BE2C (cell line): Measurements from ENCODE around the gene ZNF772.
A peak's percentile ranks its signal among the peaks of the same experiment; 100 is the strongest.

Experiments used
- DNase-seq: peaks from one replicate; pipeline ENCODE4 v3.0.0-alpha.2; 2020
- H3K27me3 ChIP-seq: fragments of 250-450 bp; sonication (Bioruptor Pico); 2 replicates; pipeline ENCODE4 v1.5.1; 2020; ENCODE audit warnings: mild to moderate bottlenecking
- H3K36me3 ChIP-seq: fragments of 250-450 bp; sonication (Bioruptor Pico); 2 replicates; pipeline ENCODE4 v1.5.1; 2020; ENCODE audit warnings: mild to moderate bottlenecking
- H3K4me1 ChIP-seq: fragments of 250-450 bp; sonication (Bioruptor Pico); 2 replicates; pipeline ENCODE4 v1.5.1; 2020
- H3K4me3 ChIP-seq: 2 replicates; pipeline ENCODE4 v1.5.1; 2011; ENCODE audit warnings: low read depth, low read length
- H3K9me3 ChIP-seq: fragments of 250-450 bp; sonication (Bioruptor Pico); 2 replicates; pipeline ENCODE4 v1.5.1; 2020
- TF ChIP-seq, protein P1 (sequence below): IDR thresholded peaks from 2 replicates; pipeline ENCODE4 v1.5.1; 2012; ENCODE audit warnings: mild to moderate bottlenecking, low read depth, low read length

Gene ZNF772

DNA sequence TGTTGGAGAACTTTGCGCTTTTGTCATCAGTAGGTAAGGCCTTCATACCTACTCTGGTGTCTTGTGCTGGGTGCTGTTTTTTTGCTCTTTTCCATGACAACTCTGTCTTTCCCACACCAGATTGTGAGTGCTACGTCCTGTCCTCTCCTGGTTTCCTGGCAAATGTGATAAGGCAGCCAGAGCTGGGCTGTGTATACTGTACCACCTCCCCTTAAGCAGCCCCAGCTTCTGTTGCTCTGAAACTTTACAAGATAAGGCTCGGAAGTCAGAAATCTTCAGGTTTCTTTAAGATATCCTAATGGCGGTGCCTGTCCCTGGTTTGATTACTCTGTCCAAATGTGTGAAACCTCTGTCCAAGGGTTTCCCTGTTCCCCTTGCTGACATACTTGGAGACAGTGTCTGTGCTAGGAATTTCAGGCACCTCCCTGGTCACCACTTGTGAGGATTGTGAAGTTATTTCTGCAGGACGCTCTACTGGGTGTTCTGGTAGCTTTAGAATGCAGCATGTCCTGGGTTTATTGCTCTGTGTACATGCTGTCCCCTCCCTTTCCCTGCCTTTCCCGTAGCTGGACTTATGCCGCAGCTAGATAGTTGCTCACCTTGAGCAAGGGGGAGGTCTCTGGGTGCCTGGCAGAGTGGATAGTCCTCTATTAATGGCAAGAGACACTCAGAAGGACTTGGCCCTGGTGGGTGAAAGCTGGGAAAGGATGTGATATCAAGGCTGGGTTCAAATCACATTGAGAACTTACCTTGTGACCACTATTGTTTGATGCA, 35.2 kb downstream of the ZNF772 start:
- peaks cover 59% of the 10 kb centered on the region for H3K36me3 ChIP-seq
- no peak overlapping the region for H3K4me3 ChIP-seq
- TF ChIP-seq, protein P1, sequence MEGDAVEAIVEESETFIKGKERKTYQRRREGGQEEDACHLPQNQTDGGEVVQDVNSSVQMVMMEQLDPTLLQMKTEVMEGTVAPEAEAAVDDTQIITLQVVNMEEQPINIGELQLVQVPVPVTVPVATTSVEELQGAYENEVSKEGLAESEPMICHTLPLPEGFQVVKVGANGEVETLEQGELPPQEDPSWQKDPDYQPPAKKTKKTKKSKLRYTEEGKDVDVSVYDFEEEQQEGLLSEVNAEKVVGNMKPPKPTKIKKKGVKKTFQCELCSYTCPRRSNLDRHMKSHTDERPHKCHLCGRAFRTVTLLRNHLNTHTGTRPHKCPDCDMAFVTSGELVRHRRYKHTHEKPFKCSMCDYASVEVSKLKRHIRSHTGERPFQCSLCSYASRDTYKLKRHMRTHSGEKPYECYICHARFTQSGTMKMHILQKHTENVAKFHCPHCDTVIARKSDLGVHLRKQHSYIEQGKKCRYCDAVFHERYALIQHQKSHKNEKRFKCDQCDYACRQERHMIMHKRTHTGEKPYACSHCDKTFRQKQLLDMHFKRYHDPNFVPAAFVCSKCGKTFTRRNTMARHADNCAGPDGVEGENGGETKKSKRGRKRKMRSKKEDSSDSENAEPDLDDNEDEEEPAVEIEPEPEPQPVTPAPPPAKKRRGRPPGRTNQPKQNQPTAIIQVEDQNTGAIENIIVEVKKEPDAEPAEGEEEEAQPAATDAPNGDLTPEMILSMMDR = no peak
- DNase-seq = no peak
- H3K9me3 ChIP-seq = peaks cover 4% of the 10 kb centered on the region
- H3K4me1 ChIP-seq = no peaks in the 10 kb centered on the region
- no peaks in the 10 kb centered on the region for H3K27me3 ChIP-seq

DNA sequence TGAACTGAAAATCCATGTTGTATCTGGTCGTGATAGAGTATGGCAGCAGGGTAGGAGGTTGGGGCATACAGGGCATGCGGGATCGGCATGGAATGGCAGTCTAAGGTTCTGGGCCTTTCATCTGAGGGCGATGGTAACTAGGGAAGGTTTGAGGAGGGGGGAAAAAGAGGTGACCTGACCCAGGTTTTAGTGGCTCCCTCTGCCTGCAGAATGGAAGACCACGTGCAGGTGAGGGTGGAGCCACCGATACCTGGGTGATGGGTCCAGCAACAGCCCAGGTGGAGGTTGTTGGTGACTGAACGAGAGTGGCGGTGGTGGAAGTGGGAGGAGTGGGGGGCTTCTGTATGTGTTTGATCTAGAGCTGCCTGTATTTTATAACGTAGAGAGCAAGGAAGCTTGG, 38.4 kb downstream of the ZNF772 start:
- TF ChIP-seq, protein P1 = no peak
- H3K27me3 ChIP-seq = no peaks in the 10 kb centered on the region
- H3K4me1 ChIP-seq = no peaks in the 10 kb centered on the region
- no peak overlapping the region for H3K4me3 ChIP-seq
- DNase-seq = no peak
- H3K36me3 ChIP-seq = peaks cover 32% of the 10 kb centered on the region
- H3K9me3 ChIP-seq = peaks cover 4% of the 10 kb centered on the region

DNA sequence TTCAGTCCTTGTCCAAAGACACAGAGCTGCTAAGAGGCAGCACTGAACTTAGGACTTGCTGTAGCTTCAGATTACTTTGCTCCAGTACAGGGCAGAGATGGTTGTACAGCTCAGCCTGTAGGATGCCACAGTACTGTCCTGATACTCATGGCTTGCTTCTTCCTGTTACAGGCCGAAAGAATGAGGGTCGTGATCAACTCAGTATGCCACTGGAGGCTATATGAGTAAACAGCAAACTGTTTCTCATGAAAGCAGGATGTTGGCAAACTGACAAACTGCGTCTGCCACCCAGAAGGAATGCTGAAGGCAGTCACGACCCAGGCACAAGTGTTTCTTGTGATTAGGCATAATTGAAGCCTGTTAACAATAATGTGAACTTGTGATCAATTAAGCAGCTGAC, 39.4 kb downstream of the ZNF772 start:
- H3K9me3 ChIP-seq = 0 out of 2 replicates have a peak, but pooled peaks cover under 1% of the 10 kb centered on the region
- H3K4me3 ChIP-seq = no peak overlapping the region
- H3K36me3 ChIP-seq = peaks cover 22% of the 10 kb centered on the region
- DNase-seq = no peak
- TF ChIP-seq, protein P1 = no peak
- no peaks in the 10 kb centered on the region for H3K4me1 ChIP-seq
- H3K27me3 ChIP-seq = no peaks in the 10 kb centered on the region

DNA sequence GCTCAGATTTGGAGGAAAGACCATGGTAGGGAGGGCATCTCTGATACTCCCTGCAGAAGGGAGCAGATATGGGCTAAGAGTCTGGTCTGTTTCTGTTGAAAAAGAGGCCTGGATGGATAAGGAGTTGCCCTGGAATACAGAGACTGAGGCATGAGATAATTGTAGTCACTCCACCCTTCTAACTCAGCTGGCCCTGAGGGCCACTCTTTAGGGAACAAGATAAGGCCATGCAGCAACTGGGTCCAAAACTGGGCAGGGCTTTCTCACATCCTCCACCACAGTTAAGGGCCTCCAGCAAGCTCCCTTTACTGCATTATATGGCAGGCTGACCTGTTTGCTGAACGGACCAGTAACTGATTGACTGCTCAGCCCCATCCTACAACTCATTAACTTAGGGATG, 40.9 kb downstream of the ZNF772 start:
- Histone ChIP-seq H3K27me3 (no peaks in the 10 kb centered on the region), H3K4me1 (no peaks in the 10 kb centered on the region), H3K4me3 (peak overlapping the region; percentile 91), H3K9me3 (no peaks in the 10 kb centered on the region), H3K36me3 (peaks cover 9% of the 10 kb centered on the region)
- TF ChIP-seq, protein P1 = no peak
- no peak for DNase-seq

DNA sequence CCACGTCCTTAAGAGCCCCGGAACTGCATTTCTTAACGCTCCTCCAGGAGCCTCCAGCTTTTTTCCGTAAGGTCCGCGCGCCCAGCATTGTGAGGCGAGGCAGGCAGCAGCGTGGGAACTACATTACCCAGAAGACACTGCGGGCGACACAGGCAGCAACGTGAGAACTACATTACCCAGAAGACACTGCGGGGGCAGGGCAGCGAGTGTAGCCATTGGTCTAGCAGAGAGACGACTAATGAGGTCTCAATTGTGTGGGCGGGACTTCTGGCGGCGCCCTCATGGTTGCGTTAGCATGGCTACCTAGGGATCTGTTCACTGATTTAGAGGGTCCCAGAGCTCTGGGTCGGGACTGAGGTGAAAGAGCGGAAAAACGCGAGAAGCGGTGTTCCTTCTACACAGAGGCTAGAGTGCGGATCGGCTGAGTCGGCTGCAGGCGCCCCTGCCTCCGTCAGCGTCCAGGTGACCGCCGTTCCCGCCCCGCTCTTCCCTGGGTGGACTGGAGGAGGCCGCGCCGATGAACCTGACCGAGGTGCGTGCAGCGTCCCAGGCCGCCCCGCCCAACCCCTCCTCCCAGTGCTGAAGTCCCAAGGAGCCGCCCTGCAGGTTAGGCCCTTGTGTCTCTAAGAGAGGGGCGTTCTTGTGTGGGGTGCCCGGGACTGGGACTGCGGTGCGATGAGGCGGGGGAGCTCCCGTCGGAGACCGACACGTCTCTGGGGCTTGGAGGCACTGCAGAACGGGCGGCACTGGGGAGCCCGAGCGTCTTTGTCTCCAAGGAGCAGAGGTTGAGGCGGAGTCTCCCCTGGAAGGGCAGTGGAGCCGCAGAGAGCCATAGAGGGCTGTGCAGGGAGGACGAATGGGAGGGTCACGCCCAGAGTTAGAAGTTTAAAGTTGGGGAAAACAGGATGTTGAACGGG, 42.0 kb downstream of the ZNF772 start, which contains the start of gene ZNF749:
Gene ZNF749 (plus strand): TSS at position 264 of the 917 bp plus-strand sequence. CDS start 254 bp downstream, at position 518.
- TF ChIP-seq, protein P1 = no peak
- Histone ChIP-seq H3K4me3 (peak within 1 kb of the TSS; percentile 91), H3K36me3 (peaks cover 9% of the 10 kb centered on the region), H3K4me1 (no peaks in the 10 kb centered on the region), H3K9me3 (no peaks in the 10 kb centered on the region), H3K27me3 (no peaks in the 10 kb centered on the region)
- DNase-seq = peak; percentile 98
